Measurements from ENCODE around the gene DAGLA.

The DAGLA gene

GRCh38 chr11:61730240-61730994 is 50.2 kb downstream of the DAGLA start:
- DNase-seq (ENCODE audit: low read depth) = peak; percentile 63

- no peak for DNase-seq (ENCODE audit: low read depth)
Observed at GRCh38 chr11:61731211-61731951, 51.2 kb downstream of the DAGLA start.

GRCh38 chr11:61731952-61732675 is 51.9 kb downstream of the DAGLA start:
- DNase-seq (ENCODE audit: low read depth) = no peak

GRCh38 chr11:61732705-61733104 is 52.5 kb downstream of the DAGLA start:
- peak; percentile 83 for DNase-seq (ENCODE audit: low read depth)

GRCh38 chr11:61733120-61733978 is 53.2 kb downstream of the DAGLA start:
- peak; percentile 85 for DNase-seq (ENCODE audit: low read depth)

GRCh38 chr11:61734767-61735166 is 54.6 kb downstream of the DAGLA start:
- no peak for DNase-seq (ENCODE audit: low read depth)

- no peak for DNase-seq (ENCODE audit: low read depth)
Observed at GRCh38 chr11:61735391-61735790, 55.2 kb downstream of the DAGLA start.

- no peak for DNase-seq (ENCODE audit: low read depth)
Observed at GRCh38 chr11:61736310-61736709, 56.1 kb downstream of the DAGLA start.

GRCh38 chr11:61737131-61737530 is 56.9 kb downstream of the DAGLA start:
- DNase-seq (ENCODE audit: low read depth) = no peak

GRCh38 chr11:61737636-61738386 is 57.6 kb downstream of the DAGLA start:
- no peak for DNase-seq (ENCODE audit: low read depth)

- no peak for DNase-seq (ENCODE audit: low read depth)
Observed at GRCh38 chr11:61738776-61739175, 58.6 kb downstream of the DAGLA start.

- no peak for DNase-seq (ENCODE audit: low read depth)
Observed at GRCh38 chr11:61739413-61739812, 59.2 kb downstream of the DAGLA start.

- no peak for DNase-seq (ENCODE audit: low read depth)
Observed at GRCh38 chr11:61739966-61740365, 59.8 kb downstream of the DAGLA start.

- DNase-seq (ENCODE audit: low read depth) = no peak
Observed at GRCh38 chr11:61742391-61742790, 62.2 kb downstream of the DAGLA start.

- DNase-seq (ENCODE audit: low read depth) = no peak
Observed at GRCh38 chr11:61743486-61744095, 63.4 kb downstream of the DAGLA start.

- DNase-seq (ENCODE audit: low read depth) = no peak
Observed at GRCh38 chr11:61744181-61744580, 64.0 kb downstream of the DAGLA start.

- no peak for DNase-seq (ENCODE audit: low read depth)
Observed at GRCh38 chr11:61744609-61745156, 64.5 kb downstream of the DAGLA start.

- no peak for DNase-seq (ENCODE audit: low read depth)
Observed at GRCh38 chr11:61745781-61746441, 65.7 kb downstream of the DAGLA start.

- no peak for DNase-seq (ENCODE audit: low read depth)
Observed at GRCh38 chr11:61746442-61747191, 66.4 kb downstream of the DAGLA start.

All from ELR (cell line).